ENCODE data around the gene TMEM204. TPM values are rescaled to one million over a fixed set of nuclear protein-coding genes. Genes with fewer than 3 reads are reported as not detected.
A peak's percentile ranks its signal among the peaks of the same experiment; 100 is the strongest.

The TMEM204 gene
- total RNA-seq, 1 experiment from 2014 or later: not detected

- DNase-seq (ENCODE audit: low read depth): no peak
Observed at GRCh38 chr16:1499756-1500464, 33.6 kb upstream of the TMEM204 start.

DNA sequence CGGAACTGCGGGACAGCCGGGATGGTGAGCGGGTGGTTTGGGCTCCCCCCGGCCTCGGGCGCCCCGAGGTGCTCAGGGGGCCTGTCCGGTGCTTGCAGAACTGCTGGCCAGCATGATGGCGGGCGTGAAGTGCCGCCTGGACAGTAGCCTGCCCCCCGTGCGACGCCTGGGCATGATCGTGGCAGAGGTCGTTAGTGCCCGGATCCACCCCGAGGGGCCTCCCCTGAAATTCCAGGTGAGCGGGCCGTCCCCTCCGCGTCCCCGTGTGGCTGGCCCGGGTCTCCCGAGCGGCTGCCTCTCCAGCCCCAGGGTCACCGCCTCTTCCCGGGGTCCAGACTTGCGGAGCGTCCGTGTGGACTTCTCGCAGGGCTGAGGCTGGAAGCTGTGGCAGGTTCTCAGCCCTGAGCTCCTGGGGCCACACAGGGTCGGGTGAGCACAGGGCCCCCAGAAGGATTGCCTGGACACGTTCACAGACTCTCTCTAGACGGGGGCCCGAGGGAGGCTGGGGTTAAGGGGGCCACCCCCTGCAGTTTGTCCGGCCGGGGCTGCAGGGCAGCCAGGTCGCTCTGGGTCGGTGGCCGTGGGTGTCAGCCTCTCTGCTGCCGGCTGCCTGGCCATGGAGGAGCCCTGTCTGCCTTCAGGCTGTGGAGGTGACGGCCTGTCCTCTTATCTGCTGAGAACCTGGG, 32.9 kb upstream of the TMEM204 start:
- no peak for DNase-seq (ENCODE audit: low read depth)

DNA sequence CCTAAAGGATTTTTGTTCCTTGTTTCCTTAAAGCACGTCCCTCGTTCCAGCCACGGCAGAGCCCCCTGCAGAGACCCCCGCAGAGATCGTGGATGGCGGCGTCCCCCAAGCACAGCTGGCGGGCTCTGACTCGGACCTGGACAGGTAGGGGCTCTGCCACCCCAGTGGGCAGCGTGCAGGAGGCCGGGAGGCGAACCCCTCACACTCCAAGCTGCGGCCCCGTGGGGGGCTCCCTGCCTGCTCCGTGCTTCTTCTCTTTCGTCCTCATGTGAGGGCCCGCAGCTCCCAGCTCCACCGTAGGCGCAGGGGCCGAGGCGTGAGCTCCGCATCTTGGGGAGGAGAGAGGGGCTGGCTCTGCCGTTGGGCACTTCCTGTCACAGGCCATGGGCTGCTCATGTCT, 31.8 kb upstream of the TMEM204 start:
- DNase-seq (ENCODE audit: low read depth): no peak

DNA sequence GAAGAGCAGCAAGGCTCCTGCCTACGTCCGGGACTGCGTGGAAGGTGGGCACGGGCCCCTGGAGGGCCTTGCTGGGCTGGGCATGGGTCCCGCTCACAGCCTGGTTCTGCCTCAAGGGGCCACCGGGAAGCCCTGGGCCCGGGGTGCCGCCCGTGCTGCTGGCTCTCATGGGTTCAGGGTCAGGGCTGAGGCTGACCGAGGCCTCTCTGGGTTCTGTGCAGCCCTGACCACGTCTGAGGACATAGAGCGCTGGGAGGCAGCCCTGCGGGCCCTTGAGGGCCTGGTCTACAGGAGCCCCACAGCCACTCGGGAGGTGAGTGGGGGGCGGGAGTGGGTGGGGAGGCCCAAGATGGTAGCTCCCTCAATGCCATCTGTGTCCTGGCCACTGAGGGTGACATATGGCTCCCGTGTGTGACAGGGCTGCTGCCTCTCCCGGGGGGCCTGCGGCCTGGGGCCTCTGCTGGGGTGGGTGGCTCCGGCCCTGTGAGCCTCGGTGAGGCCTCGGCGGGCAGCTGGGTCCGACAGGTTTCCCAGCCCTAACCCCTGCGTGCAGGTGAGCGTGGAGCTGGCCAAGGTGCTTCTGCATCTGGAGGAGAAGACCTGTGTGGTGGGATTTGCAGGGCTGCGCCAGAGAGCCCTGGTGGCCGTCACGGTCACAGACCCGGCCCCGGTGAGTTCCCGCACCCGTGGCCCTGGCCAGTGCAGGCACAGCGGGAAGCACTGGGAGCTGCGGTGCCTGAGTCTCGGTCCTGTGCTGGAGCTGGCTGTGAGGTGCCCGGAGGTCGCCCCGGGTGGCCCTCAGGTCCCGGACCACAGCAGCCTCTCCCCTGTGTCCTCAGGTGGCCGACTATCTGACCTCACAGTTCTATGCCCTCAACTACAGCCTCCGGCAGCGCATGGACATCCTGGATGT, 31.1 kb upstream of the TMEM204 start:
- DNase-seq (ENCODE audit: low read depth): no peak

- DNase-seq (ENCODE audit: low read depth): no peak
Observed at GRCh38 chr16:1503110-1503955, 30.1 kb upstream of the TMEM204 start.

DNA sequence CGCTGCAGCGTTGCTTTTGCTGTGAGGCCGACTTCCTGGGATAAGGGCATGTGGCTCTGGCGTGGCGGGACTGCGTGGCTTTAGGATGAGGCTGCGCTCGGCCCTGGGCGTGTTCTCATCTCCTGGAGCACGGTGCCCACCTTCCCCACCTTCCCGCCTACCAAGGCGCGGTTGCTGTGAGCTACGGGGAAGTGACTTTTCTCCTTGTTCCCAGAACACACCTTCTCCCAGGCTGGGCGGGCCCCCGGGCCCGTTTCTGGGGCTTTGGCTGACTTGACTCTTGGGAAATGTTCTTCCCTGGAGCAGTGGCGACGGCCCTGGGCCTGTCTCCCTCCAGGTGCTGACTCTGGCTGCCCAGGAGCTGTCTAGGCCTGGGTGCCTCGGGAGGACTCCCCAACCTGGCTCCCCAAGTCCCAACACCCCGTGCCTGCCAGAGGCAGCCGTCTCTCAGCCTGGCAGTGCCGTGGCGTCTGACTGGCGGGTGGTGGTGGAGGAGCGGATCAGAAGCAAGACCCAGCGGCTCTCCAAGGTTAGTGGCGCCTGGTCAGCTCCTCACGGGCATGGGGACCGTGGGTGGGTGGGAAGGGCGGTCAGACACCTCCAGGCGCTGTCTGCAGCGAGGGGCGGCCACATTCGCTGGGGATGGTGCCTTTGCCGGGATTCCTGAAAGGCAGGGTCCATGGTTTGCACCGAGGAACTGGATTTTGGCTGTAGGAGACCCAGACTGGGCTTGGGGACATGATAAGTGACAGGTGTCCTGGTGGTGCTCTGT, 28.2 kb upstream of the TMEM204 start:
- no peak for DNase-seq (ENCODE audit: low read depth)

GRCh38 chr16:1505912-1506311, 27.6 kb upstream of the TMEM204 start:
- DNase-seq (ENCODE audit: low read depth): no peak

- no peak for DNase-seq (ENCODE audit: low read depth)
Observed at GRCh38 chr16:1506494-1507213, 26.8 kb upstream of the TMEM204 start.

DNA sequence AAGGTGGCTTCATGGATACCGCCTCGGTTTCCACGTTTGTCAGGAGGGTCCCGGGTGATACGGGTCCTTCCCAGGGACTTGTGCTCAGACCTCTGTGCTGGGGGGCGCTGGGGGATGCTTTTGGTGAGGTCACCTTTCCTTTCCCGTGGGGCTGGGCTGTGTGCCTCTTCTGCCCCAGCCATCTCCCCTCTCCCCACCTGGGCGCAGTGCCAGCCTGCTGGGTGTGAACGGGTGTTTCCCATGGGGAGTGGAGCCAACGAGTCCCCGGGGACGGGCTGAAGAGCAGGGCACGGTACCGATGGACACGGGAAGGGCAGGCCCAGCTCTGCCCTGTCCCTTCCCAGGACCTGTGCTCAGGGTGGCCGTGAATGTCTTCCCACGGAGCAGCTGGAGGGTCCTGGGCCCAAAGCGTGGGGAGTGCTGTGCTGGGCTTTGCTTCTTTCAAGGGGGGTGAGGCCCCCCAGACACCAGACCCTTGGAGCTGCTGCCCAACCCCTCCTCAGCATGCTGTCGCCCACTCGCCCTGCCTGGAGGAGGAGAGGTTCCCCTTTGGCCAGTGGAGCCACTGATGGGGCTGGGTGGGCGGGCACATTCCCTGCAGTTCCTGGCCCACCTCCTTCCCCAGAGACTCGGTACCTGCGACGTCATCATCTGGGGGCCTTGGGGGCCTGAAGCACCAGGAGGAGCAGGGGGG, 24.8 kb upstream of the TMEM204 start:
- DNase-seq (ENCODE audit: low read depth): no peak

GRCh38 chr16:1509307-1510221, 23.9 kb upstream of the TMEM204 start:
- DNase-seq (ENCODE audit: low read depth): no peak

GRCh38 chr16:1510272-1510671, 23.2 kb upstream of the TMEM204 start:
- DNase-seq (ENCODE audit: low read depth): no peak

DNA sequence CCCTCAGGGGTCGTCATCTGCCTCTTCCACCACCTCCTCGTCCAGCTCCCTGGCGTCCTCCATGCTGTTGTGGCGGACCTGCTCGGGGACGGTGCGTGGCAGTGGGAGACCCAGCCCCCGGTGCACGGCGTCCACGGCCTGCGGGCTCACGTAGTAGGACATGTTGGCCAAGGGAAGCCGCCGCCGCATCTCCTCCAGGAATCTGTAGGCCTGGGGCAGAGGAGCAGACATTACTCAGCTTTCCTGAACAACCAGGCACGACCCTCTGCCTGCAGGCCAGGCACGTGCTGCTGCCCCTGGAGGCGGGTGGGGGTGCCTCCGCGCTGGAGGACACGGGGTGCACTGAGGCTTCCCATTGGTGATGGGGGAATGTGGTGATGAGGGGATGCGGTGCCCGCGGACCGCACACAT, 22.5 kb upstream of the TMEM204 start:
- DNase-seq (ENCODE audit: low read depth): no peak

- DNase-seq (ENCODE audit: low read depth): peak; percentile 2
Observed at GRCh38 chr16:1511662-1512569, 21.6 kb upstream of the TMEM204 start.

- no peak for DNase-seq (ENCODE audit: low read depth)
Observed at GRCh38 chr16:1512774-1513173, 20.7 kb upstream of the TMEM204 start.

DNA sequence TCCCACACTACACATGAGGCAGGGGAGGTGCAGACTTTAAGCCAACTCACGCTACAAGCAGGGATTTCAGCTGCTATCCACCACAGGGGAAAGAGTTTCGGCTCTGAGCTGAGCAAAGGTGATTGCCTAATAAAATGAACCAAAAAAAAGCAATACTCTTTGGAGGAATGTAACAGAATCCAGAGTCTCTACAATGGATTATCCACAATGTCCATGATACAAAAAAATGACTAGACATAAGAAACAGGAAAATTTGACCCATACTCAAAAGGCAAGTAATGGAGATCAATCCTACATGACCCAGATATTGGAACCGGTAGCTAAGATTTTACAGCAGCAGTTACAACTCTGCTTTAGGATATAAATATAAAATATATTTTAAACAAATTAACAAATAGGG, 19.0 kb upstream of the TMEM204 start:
- DNase-seq (ENCODE audit: low read depth): no peak

- DNase-seq (ENCODE audit: low read depth): no peak
Observed at GRCh38 chr16:1518626-1519135, 14.8 kb upstream of the TMEM204 start.

- no peak for DNase-seq (ENCODE audit: low read depth)
Observed at GRCh38 chr16:1519831-1520230, 13.6 kb upstream of the TMEM204 start.
